ENCODE results near the gene TAF10.

Gene TAF10

GRCh38 chr11:6619004-6619745 is 7.2 kb upstream of the TAF10 start, which contains the start of gene TPP1:
TPP1 (minus strand) TSS chr11:6619422; CDS start chr11:6619400, 22 bp downstream.
- TF ChIP-seq CTCF (IDR thresholded peaks at IDR 0.05; ENCODE audit: borderline replicate concordance, insufficient read depth, low read depth, low read length) = no peak
- H3K4me3 ChIP-seq (ENCODE audit: low read depth, low read length) = peak within 1 kb of the TSS; percentile 61

- H3K4me3 ChIP-seq (ENCODE audit: low read depth, low read length) = peak overlapping the region; percentile 61
- TF ChIP-seq CTCF (IDR thresholded peaks at IDR 0.05; ENCODE audit: borderline replicate concordance, insufficient read depth, low read depth, low read length) = no peak
Measured at GRCh38 chr11:6618117-6619003, 6.3 kb upstream of the TAF10 start.

GRCh38 chr11:6617315-6617781 is 5.3 kb upstream of the TAF10 start:
- no peak for TF ChIP-seq CTCF (IDR thresholded peaks at IDR 0.05; ENCODE audit: borderline replicate concordance, insufficient read depth, low read depth, low read length)
- H3K4me3 ChIP-seq (ENCODE audit: low read depth, low read length) = no peak overlapping the region

GRCh38 chr11:6616596-6617250 is 4.7 kb upstream of the TAF10 start:
- no peak overlapping the region for H3K4me3 ChIP-seq (ENCODE audit: low read depth, low read length)
- TF ChIP-seq CTCF (IDR thresholded peaks at IDR 0.05; ENCODE audit: borderline replicate concordance, insufficient read depth, low read depth, low read length) = no peak

- no peak overlapping the region for H3K4me3 ChIP-seq (ENCODE audit: low read depth, low read length)
Measured at GRCh38 chr11:6615882-6616585, 4.0 kb upstream of the TAF10 start.

More at GRCh38 chr11:6615882-6616585, 4.0 kb upstream of the TAF10 start:
- TF ChIP-seq CTCF (IDR thresholded peaks at IDR 0.05; ENCODE audit: borderline replicate concordance, insufficient read depth, low read depth, low read length) = no peak

Data from GM12875 (cell line).